GM21381 (cell line): Measurements from ENCODE around the gene PRLHR.

Source experiments
- ATAC-seq: cut with Tn5 transposase; IDR thresholded peaks from one replicate; pipeline ENCODE4 v1.9.1; 2021; ENCODE audit warnings: mild to moderate bottlenecking, moderate library complexity; ENCODE audit not compliant: unreplicated experiment

Gene PRLHR

DNA sequence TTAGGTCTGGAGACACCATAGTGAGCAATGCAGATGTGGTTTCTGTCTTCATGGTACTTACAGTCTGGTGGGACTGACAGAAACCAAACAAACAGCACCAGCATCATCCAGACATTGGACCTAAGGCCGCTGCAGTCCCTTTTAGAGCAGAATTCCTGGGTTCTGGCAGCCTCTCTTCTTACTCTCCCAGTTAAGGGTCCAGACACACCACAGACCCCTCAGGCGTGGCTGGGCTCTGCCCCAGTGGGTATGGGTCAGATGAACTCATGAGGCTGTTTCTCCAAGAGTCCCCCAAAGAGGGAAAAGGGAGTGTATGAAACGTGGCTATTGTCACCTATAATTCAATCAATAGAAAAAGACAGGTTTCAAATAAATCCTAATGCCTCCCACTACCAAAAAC is 31.3 kb downstream of the PRLHR start:
- no peak for ATAC-seq

DNA sequence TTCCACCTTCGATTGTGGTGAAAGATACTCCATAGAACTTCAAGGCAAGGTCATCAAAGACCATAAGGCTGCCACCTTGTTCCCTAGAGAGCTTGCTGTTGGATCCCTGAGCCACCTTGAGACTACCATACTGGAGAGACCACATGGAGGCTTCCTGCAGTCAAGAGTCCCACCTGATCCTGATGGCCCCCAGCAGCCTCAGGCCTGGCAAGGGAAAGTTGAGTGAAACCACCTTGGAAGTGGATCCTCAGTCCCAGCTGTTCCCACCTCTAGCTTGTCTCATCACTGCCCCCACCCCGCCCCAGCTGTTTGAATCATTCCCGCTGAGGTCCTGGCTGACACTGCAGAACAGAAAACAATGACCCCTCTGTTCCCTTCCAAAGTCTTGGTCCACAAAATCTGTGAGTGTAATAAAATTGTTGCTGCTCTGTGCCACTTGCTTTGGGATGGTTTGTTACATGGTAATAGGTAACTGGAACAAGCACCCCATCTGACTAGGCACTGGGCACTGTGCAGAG is 32.0 kb downstream of the PRLHR start:
- ATAC-seq, result no peak

GRCh38 chr10:118562851-118563250 is 32.6 kb downstream of the PRLHR start:
- no peak for ATAC-seq

GRCh38 chr10:118557946-118558345 is 37.5 kb downstream of the PRLHR start:
- no peak for ATAC-seq

- ATAC-seq, result no peak
Observed at GRCh38 chr10:118551535-118552100, 43.8 kb downstream of the PRLHR start.

DNA sequence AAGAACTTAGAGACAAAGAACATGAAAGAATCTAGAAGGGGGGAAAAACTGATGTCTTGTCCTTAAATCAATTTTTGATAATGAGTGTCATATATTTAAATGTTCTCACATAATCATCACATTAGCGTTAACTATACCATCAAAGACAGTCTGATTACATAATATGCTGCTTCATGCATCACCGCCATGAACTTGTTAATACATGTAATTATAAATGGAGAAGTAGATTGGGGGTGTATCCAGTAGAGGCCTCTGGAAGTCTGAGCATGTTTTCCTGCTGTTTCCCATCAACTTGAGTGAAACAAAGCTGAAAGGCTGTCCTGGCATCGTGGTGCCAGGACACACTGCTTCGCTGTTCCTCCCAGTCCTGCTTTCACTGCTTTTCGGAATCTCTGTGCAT is 48.2 kb downstream of the PRLHR start:
- no peak for ATAC-seq

- ATAC-seq, result no peak
Observed at GRCh38 chr10:118546479-118546878, 49.0 kb downstream of the PRLHR start.

GRCh38 chr10:118545381-118545780 is 50.1 kb downstream of the PRLHR start:
- ATAC-seq, result no peak

- no peak for ATAC-seq
Observed at GRCh38 chr10:118544401-118544948, 51.0 kb downstream of the PRLHR start.

DNA sequence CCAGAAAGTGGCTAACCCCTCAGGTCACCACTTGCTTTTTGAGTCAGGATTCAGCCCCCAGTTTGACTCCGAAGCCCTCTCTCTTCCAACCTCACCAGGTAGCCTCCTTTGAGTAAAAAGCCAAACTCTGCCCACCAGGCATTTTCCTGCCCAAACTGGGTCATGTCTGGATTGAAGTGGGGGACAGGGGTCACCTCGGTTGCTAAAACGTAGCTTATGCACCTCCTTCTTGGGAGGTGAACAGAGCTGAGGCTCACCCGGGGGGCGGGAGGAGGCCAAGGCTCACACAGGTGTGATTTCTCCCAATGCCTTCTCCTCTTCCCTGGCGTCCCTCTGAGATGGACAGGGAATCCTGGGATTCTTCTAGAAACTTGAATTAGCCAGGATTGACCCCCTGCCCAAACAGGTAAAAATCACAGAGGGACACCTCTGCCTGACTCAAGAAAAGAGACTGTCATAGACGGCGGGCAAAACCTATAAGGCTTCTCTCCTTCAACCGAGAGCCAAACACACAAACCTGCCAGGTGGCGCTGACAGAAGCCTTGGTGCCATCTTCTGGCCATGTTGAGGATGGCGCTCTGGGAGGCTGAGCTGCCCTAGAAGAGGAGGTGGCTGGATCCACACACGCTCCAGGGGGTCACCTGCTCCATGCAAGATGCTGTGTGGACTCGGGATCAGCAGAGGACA is 51.6 kb downstream of the PRLHR start:
- ATAC-seq, result peak; percentile 83

DNA sequence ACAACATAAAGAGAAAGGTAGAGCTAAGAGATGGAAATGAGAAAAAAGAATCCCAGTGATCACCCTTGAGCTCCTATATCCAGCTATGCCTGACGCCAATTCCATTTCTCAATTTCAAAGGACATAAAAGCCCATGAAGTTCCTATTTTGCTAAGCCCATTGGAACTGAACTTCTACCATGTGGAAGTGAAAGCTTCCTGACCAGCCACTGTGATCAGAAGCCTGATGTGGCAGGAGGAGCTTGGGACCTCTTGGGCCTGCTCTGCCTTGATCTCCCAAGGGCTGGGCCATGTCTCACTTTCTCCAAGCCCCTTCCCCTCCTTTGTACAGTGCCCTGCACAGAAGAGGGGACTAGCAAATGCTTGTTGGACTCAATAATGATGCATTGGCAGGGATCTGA is 52.7 kb downstream of the PRLHR start:
- no peak for ATAC-seq

- no peak for ATAC-seq
Observed at GRCh38 chr10:118542205-118542604, 53.2 kb downstream of the PRLHR start.

GRCh38 chr10:118541718-118542117 is 53.7 kb downstream of the PRLHR start:
- ATAC-seq, result no peak
